Measurements from ENCODE around the gene KDM6A.
A peak's percentile ranks its signal among the peaks of the same experiment; 100 is the strongest.
"Not testable (repeated sequence)": the region's sequence is repeated elsewhere in the genome, so short reads cannot be mapped to it uniquely, and the experiment has no call there.

The KDM6A gene

GRCh38 chrX:45133465-45133864 is 260.5 kb downstream of the KDM6A start:
- DNase-seq: no peak

DNA sequence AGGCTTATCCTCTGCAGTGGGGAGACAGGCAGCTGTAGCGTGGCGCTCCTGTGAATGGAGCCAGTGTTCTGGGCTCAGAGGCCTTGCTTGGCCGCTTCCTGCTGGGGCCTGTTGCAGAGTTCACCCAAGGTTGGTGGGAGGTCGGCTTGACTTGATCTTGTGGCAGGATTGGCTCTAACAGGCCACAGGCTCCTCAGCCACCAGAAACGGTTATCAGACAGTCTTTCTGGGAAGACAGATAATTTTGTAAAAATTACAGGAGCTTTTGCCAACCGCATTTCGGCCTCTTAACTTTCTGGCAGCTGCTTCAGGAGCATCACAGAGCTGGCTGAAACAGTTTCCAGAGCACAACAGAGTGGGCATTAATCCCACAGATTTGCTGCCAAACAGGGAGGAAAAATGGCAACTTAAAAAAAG is 261.3 kb downstream of the KDM6A start:
- peak; percentile 57 to 85 for DNase-seq

DNA sequence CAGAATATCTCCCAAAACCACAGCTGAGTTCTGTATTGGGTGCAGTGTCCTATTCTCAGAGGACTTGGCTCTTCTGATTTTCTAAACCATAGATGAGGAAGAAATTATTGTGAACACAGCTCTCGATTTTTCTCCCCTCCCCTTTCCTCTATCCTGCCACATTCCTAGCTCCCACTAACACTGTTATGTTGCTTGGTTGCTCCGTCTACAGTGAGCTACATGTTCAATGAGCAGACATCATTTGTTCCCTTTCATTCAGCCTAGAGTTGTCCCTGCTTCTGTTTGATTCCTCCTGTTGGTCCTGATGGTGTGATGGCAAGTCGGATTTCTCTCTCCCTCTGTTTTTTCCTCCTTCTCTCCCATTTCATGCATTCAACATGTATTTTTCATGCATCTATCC is 261.8 kb downstream of the KDM6A start:
- peak in 1 of 2 donors; percentile 83 for DNase-seq

DNA sequence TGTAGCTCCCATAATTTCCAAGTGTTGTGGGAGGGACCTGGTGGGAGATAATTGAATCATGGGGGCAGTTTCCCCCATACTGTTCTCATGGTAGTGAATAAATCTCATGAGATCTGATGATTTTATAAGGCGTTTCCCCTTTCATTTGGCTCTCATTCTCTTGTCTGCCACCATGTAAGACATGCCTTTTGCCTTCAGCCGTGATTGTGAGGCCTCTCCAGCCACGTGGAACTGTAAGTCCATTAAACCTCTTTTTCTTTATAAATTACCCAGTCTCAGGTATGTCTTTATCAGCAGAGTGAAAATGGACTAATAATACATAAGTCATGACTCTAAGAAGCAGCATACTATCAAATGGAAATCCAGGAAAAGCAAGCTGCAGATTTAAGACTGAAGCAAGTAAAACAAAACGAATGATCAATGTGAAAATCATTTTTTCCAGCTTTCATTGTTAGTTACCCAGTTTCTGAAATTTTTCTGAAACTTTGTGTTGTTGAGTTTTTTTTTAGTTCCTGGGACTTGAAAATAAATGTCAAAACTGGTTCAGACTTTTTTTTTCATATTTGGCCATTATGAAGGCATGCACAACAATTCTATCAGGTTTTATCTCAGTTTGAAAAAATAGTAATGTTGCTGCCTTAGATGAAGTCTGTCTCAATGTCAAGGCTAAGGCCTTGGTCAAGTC is 262.5 kb downstream of the KDM6A start:
- DNase-seq: not testable (repeated sequence)

DNA sequence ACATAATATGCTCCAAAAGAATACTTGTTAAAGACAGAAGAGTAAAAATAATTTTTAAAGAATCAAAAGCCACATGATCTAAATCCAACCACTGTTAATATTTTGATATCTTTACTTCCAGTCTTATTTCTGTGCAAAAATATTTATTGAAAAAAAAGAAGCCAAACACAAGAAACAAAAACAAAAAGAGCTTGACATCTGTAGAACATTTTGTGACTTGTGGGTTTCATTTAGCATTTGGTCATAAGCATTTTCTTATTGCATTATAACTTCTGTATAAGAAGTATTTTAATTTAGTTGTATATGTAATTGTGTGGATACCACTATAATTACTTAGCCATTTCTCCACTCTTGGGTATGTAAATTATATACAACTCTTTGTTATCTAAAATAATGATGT is 264.5 kb downstream of the KDM6A start:
- no peak for DNase-seq

DNA sequence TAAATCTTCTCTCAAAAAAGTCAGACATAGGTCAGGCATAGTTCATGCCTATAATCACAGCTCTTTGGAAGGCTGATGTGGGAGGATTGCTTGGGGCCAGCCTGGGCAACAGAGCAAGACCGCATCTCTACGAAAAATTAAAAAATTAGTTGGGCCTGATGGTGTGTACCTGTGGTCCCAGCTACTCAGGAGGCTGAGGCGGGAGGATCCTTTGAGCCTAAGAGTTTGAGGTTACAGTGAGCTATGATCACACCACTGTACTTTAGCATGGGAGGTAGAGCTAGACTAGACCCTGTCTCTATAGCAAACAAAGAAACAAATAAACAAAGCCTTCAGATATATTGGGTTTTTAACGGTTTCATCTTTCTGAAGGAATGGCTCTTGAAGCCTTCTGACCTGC is 265.5 kb downstream of the KDM6A start:
- no peak for DNase-seq

GRCh38 chrX:45140812-45141211 is 267.8 kb downstream of the KDM6A start:
- DNase-seq: no peak

DNA sequence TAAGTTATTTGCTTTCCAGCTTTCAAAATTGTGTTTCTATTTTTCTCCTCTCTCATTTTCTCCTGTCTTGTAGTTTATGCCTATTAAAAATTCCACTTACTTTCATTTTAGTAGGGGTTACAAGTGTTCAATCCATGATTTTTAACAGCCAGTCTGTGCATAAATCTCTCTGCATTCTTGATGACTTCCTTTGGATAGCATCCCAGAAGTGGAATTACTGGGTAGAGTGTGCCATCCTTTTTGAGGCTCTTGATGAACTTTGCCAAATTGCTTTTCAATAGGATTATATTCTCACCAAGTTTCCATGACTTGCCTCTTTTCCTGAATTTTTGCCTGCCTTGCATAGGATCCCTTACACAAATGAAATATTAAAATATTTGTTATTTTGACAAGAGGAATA is 269.2 kb downstream of the KDM6A start:
- DNase-seq: no peak

DNA sequence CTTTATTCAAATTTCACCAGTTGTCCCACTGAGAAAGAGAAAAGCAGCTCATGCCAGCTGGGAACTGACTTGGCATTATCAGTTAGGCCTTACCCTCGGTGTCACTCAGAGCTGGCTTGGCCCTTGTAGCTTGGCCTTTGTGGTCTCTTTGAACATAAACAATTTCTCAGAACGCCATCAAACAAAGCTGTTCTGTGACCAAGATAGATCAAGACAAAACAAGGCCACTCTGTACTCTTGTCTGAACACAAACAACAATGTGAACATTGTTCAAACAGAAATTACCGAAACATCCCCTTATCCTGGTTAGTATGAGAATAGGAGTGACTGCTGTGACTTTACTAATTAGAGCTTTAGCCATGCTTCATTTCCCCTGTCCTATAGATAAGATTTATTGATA is 270.5 kb downstream of the KDM6A start:
- DNase-seq: peak; percentile 40 to 99

DNA sequence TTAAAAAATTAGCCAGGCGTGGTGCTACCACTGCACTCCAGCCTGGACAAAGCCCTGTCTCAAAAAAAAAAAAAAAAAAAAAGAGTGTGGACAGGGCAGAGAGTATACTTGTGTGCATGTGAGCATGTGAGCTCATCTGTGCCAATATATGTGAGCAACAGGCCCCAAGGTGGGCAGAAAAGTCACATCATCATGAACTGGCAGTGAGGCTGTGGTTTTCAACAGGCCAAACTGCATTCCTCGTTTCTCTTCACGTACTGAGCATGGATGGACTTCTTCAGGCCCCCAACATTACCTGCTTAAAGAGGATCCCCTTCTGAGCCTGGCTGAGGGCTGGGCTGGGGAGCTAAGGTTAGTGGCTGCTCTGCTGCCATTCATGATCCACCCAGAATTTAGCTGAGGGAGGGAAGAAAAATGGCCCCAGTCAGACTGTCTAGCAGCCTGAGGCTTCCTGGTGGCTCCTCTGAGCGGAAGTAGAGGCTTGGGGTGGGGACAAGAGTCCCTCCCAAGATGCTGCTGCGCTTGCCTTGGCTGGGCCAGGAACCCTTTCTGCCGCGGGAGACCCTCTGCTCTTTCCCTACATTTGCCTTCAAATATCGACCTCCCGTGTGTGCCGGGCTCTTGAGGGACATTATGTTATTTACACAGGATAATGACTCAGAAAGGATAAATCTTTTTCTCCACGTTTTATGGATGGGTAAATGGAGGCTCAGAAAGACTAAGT is 272.7 kb downstream of the KDM6A start:
- no peak for DNase-seq

GRCh38 chrX:45150821-45151220 is 277.8 kb downstream of the KDM6A start:
- no peak for DNase-seq

GRCh38 chrX:45154033-45154360 is 281.0 kb downstream of the KDM6A start:
- DNase-seq: no peak

DNA sequence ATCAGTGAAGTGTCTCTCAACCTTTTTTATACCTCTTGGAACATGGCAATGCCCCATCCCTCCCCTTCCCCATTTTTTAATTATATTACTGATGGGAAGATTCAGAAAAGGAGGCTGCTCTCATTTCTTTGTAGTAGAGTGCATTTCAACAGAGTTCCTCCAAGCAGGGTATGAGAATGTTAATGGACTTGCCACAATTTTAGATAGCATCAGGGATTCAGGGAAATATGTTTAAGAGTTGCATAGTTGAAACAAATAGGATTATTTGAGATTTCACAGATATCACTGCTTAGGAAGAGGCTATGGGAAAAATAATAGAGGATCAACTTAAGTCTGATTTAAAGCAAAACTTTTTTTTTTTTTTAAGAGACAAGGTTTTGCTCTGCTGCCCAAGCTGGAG is 281.5 kb downstream of the KDM6A start:
- no peak for DNase-seq

DNA sequence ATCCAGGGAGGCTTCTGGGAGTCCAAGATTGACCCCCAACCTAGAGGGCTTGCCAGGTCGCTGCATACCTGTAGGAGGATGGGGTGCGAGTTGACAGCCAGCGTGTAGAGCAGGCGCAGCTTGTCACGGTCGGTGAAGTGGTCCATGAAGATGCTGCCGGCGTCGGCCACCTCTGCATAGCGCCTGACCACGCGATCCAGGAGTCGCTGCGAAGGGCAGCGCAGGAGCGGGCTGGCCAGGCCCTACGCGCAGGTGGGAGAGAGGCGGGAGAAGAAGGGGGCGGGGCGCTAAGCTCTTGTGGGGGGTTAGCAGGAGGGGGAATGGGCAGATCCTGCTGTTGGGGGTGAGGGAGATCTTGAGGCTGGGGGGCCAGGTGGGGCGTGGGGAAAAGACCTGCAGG is 284.7 kb downstream of the KDM6A start:
- no peak for DNase-seq
